HUES48 (cell line): ENCODE results near the gene IL1RL1.

Source experiments
- H3K27ac ChIP-seq: one replicate; pipeline ENCODE4 v1.7.0; 2013; ENCODE audit warnings: low read depth, low read length, inconsistent platforms
- H3K27me3 ChIP-seq: 2 replicates; pipeline ENCODE4 v1.6.1; 2013; ENCODE audit warnings: mild to moderate bottlenecking, low read length; ENCODE audit not compliant: control insufficient read depth, insufficient read depth
- H3K36me3 ChIP-seq: 2 replicates; pipeline ENCODE4 v1.6.1; 2013; ENCODE audit warnings: low read length; ENCODE audit not compliant: control insufficient read depth, insufficient read depth
- H3K4me1 ChIP-seq: 2 replicates; pipeline ENCODE4 v1.6.1; 2013; ENCODE audit warnings: mild to moderate bottlenecking, low read length; ENCODE audit not compliant: control insufficient read depth, insufficient read depth
- H3K4me3 ChIP-seq: 2 replicates; pipeline ENCODE4 v1.5.1; 2013; ENCODE audit warnings: mild to moderate bottlenecking, low read depth, low read length
- H3K9ac ChIP-seq: 2 replicates; pipeline ENCODE4 v1.6.1; 2013; ENCODE audit warnings: mild to moderate bottlenecking, low read depth, low read length, moderate library complexity
- H3K9me3 ChIP-seq: 2 replicates; pipeline ENCODE4 v1.6.1; 2013; ENCODE audit warnings: low read length; ENCODE audit not compliant: control insufficient read depth, insufficient read depth

The IL1RL1 gene

GRCh38 chr2:102310964-102311640, at the start of gene IL1RL1:
TSS of gene IL1RL1 (plus strand) at chr2:102311563. CDS start at chr2:102338265, 26,702 bp downstream.
- no peak within 1 kb of the TSS for H3K4me3 ChIP-seq
- no peaks in the 10 kb centered on the region for H3K27me3 ChIP-seq
- no peaks in the 10 kb centered on the region for H3K9me3 ChIP-seq
- no peaks in the 10 kb centered on the region for H3K36me3 ChIP-seq
- H3K27ac ChIP-seq: no peak within 1 kb of the TSS
- H3K4me1 ChIP-seq: no peaks in the 10 kb centered on the region
- H3K9ac ChIP-seq: no peak within 1 kb of the TSS

DNA sequence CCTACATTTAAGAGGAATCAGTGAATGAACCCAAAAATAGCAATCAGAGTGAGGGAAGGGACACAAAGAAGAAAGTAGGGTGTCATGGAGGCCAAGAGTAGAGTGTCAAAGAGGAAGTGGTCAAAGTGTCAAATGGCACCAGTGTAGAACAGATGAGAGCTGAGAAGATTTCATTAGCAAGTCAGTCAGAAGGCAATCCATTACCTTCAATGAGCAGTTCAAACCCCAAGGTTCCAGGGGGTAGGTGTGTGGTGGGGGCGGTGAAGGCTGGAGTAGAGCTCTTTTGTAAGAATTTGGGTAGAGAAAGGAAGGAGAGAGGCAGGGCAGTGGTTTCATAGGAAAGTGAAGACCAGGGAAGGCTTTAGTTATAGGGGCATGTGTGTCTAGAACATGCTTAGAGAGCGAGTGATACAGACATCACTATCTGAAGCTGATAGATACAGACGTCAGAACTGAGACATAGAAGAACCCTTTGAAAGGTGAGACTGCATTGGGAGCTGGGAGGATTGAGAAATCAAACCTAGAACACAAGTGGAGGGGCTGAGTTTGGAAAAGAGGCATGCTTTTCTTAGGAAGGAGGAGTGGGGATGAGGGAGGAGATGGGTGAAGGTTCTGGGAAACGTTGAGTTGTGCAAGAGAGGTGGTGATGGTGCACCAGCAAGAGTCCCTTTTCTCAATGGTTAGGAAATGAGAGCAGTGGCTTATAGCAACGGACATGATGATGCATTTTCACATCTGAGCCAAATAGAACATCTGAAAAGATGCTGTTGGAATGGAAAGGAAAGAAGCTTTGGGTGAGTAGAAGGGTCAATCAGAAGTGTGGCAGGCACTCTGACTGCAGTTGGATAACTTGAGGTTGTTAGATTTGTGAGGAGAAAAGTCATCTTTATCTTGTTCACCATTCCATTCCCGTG, 48.9 kb upstream of the IL1RL1 start:
- Histone ChIP-seq H3K27ac (no peak overlapping the region), H3K9ac (no peak overlapping the region), H3K27me3 (no peaks in the 10 kb centered on the region), H3K4me1 (no peaks in the 10 kb centered on the region), H3K9me3 (no peaks in the 10 kb centered on the region; the same call in 1 of the 2 replicates), H3K4me3 (no peak overlapping the region), H3K36me3 (no peaks in the 10 kb centered on the region)

DNA sequence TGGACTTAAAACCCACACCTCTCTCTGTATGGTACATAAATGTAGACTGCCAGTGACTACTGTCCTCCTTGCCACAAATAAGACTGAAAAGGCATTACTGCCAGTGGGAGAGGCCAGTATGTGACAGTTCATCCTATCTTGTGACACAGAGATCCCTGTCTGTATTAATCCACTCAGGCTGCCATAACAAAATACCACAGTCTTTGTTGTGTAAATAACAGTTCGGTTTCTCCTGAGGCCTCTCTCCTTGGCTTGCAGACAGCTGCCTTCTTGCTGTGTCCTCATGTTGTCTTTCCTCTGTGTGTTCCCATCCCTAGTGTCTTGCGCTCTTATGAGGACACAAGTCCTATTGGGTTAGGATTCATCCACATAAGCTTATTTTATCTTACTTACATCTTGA, 46.4 kb upstream of the IL1RL1 start:
- Histone ChIP-seq H3K4me1 (no peaks in the 10 kb centered on the region), H3K4me3 (no peak overlapping the region), H3K9me3 (no peaks in the 10 kb centered on the region; the same call in 1 of the 2 replicates), H3K9ac (no peak overlapping the region), H3K27me3 (no peaks in the 10 kb centered on the region), H3K36me3 (no peaks in the 10 kb centered on the region), H3K27ac (no peak overlapping the region)

DNA sequence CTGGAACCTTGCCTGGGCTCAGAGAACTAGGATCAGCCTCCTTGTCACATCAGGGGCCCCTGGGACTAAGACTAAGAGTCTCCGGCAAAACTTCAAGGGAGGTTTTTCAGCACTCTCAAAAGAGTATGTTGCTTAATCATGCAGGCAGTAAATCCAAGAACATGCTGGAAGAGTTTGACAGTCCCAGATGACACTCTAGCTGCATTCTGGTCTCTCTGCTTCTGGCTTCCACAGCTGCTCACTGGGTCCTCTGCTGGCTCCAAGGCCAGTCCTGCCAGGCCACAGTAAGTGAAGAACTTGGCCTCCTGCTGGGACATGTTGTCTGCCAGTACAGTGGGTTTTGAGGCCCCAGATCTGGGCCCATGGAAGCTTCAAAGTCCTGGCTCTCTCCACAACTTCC, 45.2 kb upstream of the IL1RL1 start:
- H3K27ac ChIP-seq: no peak overlapping the region
- H3K9ac ChIP-seq: no peak overlapping the region
- no peaks in the 10 kb centered on the region; the same call in 1 of the 2 replicates for H3K9me3 ChIP-seq
- H3K4me3 ChIP-seq: no peak overlapping the region
- no peaks in the 10 kb centered on the region for H3K4me1 ChIP-seq
- no peaks in the 10 kb centered on the region for H3K36me3 ChIP-seq
- H3K27me3 ChIP-seq: no peaks in the 10 kb centered on the region

DNA sequence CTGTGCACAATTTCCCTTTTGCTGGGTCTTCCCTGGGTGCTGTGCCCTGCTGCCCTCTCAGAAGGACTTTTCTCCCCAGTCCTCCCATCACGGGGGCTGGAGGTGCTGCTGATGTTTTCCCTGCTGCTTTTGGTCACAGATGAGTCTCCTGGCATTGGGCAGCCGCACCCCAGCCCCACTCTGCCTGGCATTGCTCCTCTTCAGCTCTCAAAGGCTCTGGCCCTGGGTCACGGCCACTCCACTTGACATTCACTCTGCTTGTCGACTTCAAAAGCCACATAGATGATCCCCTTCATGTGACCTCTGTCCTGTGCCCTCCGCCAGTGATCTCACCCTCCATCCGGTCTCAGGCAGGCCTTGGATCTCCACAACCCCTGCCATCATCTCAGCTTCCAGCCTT, 43.6 kb upstream of the IL1RL1 start:
- Histone ChIP-seq H3K9me3 (no peaks in the 10 kb centered on the region), H3K36me3 (no peaks in the 10 kb centered on the region), H3K27me3 (no peaks in the 10 kb centered on the region), H3K27ac (no peak overlapping the region), H3K4me3 (no peak overlapping the region), H3K4me1 (no peaks in the 10 kb centered on the region), H3K9ac (no peak overlapping the region)

DNA sequence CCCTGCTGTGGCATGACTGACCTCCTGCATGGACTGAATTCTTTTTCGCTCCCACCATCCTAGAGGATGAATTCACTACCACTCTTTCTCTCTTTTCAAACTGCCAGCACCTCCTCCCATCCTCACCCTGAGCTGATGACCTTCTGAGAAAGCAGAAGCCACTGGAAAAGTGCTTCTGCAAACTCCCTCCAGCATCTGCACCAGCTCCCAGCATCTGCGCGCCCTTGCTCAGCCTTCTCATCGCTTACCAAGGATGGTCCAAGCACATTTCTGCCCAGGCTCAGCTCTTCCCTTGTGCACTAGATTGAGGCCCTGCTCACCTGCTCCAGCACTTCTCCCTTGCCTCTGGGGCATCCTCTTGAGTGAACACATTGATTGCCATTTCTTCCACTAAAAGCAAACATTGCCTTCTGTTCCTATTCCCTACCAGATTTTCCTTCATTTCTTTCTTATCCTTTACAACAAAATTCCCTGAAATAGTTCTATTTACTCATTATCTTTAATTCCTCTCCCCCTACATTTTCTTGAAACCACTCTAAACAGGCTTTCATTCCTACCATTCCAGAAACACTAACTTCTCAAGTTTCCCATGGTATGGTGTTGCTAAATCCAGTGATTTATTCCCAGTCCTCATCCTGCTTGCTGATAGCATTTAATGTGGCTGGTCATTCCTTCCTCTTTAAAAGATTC, 42.7 kb upstream of the IL1RL1 start:
- H3K27me3 ChIP-seq: no peaks in the 10 kb centered on the region
- H3K27ac ChIP-seq: no peak overlapping the region
- H3K4me3 ChIP-seq: no peak overlapping the region
- H3K9me3 ChIP-seq: no peaks in the 10 kb centered on the region
- H3K4me1 ChIP-seq: no peaks in the 10 kb centered on the region
- H3K36me3 ChIP-seq: no peaks in the 10 kb centered on the region
- no peak overlapping the region for H3K9ac ChIP-seq

GRCh38 chr2:102269200-102269524, 42.2 kb upstream of the IL1RL1 start:
- no peaks in the 10 kb centered on the region for H3K9me3 ChIP-seq
- no peaks in the 10 kb centered on the region for H3K4me1 ChIP-seq
- no peak overlapping the region for H3K9ac ChIP-seq

GRCh38 chr2:102271844-102272243, 39.5 kb upstream of the IL1RL1 start:
- H3K4me3 ChIP-seq: no peak overlapping the region
- H3K36me3 ChIP-seq: no peaks in the 10 kb centered on the region
- H3K9me3 ChIP-seq: 0 out of 2 replicates have a peak, but pooled peaks cover 5% of the 10 kb centered on the region

More at GRCh38 chr2:102269200-102269524, 42.2 kb upstream of the IL1RL1 start:
- Histone ChIP-seq H3K4me3 (no peak overlapping the region), H3K36me3 (no peaks in the 10 kb centered on the region), H3K27ac (no peak overlapping the region), H3K27me3 (no peaks in the 10 kb centered on the region)

DNA sequence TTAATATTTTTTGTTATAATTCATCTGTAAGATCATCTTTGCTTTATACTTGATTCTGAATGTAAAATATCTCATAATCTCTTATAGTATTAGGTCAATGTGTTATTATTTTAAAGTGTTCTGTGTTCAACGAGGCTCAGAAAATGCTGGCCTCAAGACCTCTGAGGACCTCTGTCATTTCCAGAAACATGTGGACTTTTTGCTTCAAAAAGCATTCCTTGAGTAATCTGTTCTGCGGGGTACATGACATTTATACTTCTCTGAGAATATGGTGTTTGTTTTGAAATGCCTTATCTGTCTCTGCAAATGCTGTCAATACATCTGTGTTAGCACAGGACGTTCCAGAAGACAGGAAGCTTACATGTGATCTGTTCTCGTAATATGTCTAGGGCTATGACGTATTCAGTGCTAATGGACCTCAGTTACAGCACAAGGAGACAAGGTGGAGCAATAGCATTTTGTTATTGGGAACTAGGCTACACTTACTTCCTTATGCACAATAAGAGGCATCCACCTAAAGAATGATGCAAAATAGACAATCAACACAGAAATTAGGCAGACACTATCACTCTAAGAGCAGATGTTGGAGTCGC, 37.6 kb upstream of the IL1RL1 start:
- Histone ChIP-seq H3K4me1 (no peaks in the 10 kb centered on the region), H3K9ac (no peak overlapping the region), H3K27ac (no peak overlapping the region), H3K27me3 (no peaks in the 10 kb centered on the region), H3K36me3 (no peaks in the 10 kb centered on the region), H3K9me3 (0 out of 2 replicates have a peak, but pooled peaks cover 5% of the 10 kb centered on the region), H3K4me3 (no peak overlapping the region)

More at GRCh38 chr2:102271844-102272243, 39.5 kb upstream of the IL1RL1 start:
- Histone ChIP-seq H3K27me3 (no peaks in the 10 kb centered on the region), H3K9ac (no peak overlapping the region), H3K27ac (no peak overlapping the region), H3K4me1 (no peaks in the 10 kb centered on the region)

DNA sequence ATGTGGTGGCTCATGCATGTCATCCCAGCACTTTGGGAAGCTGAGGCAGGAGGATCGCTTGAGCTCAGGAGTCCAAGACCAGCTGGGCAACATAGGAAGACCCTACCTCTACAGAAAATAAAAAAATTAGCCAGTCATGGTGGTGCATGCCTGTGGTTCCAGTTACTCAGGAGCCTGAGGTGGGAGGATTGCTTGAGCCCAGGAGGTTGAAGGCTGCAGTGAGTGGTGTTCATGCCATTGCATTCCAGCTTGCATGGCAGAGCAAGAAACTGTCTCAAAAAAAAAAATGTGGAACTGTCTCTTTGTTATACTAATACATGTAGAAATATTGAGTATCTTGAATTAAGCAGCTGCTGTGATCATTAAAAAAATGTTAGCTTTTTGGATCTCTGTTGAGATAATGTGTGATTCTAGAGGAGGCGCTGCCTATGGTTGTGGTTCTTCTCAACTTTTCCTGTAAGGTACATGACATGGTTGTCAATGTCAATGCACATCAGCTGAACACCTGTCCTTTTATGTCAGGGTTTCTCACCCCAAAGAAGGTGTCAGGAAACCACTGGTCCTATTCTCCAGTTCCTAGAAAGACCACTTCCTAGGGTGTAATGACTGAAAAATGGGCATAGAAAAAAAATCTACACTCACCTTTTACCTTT, 34.7 kb upstream of the IL1RL1 start:
- Histone ChIP-seq H3K9ac (no peak overlapping the region), H3K4me1 (no peaks in the 10 kb centered on the region), H3K27me3 (no peaks in the 10 kb centered on the region), H3K4me3 (no peak overlapping the region), H3K27ac (no peak overlapping the region), H3K9me3 (0 out of 2 replicates have a peak, but pooled peaks cover 5% of the 10 kb centered on the region), H3K36me3 (no peaks in the 10 kb centered on the region)
